IPS DF 4.7 (cell line): ENCODE data around the gene SLC12A5.

ENCODE experiments used
- DNase-seq: peaks from one replicate; pipeline ENCODE4 v3.0.0-alpha.2; 2013; ENCODE audit warnings: low spot score; ENCODE audit errors: extremely low read depth

Gene SLC12A5

DNA sequence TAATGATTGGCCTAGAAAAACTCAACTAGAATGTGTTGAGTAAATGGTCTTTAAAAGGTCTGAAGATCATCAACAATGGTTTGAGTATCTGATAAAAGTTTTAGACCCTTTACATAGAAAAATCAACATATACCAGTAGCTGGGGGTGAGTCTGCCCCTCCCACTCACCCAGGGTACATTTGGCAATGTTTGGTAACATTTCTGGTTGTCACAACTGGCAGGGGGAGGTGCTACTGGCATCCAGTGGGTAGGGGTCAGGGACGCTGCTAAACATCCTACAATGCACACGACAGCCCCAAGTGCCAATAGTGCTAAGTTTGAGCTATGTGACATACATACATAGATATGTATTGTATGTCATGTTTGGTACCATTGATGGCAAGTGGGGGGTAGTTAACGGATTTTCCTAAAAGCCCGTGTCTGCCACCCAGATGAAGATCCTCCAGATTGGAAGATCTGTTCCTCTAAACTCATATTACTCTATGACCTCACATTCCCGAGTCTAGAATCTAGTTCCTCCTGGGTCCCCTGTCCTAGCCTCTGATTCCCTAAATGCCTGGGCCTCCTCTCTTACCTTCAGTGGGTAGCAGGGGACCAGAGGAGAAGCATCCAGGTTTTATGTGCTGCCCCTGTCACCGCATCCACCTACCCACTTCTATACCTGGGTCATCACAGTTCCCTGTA is 22.9 kb upstream of the SLC12A5 start:
- DNase-seq = no peak

DNA sequence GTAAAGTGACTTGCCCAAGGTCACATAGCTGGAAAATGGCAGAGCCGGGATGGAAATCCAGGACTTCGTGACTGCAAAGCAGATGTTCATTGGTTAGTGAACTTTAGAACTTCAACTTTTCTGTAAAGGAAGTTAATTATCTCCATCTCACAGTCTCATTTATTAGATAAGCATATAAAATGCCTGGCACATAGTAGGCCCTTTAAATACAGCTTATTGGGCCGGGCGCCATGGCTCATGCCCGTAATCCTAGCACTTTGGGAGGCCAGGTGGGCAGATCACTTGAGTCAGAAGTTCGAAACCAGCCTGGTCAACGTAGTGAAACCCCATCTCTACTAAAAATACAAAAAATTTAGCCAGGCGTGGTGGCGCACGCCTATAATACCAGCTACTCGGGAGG is 22.1 kb upstream of the SLC12A5 start:
- DNase-seq = no peak

DNA sequence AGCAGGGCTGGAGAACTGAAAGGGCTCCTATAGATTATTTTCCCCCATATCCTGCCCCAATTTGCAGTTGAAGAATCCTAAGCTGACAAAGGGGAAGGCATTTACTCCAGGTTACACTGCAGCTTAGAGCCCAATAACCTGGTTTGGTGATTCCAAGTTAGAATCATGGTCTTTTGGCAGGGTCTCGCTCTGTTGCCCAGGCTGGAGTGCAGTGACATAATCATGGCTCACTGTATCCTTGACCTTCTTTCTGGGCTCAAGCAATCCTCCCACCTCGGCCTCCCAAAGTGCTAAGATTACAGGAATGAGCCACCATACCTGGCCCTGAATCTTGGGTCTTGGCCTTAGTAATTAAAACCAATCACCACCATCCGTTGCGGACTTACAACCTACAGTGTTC is 21.3 kb upstream of the SLC12A5 start:
- DNase-seq = no peak

DNA sequence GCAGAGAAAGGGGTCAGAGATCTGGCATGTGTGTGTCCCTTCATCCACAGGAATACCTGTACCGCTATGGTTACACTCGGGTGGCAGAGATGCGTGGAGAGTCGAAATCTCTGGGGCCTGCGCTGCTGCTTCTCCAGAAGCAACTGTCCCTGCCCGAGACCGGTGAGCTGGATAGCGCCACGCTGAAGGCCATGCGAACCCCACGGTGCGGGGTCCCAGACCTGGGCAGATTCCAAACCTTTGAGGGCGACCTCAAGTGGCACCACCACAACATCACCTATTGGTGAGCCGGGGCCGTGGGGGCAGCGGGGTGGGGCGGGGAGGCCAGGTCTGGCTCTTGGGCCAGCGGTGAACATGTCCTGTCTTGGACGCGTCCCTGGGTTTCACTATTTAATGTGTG is 19.2 kb upstream of the SLC12A5 start:
- no peak for DNase-seq

DNA sequence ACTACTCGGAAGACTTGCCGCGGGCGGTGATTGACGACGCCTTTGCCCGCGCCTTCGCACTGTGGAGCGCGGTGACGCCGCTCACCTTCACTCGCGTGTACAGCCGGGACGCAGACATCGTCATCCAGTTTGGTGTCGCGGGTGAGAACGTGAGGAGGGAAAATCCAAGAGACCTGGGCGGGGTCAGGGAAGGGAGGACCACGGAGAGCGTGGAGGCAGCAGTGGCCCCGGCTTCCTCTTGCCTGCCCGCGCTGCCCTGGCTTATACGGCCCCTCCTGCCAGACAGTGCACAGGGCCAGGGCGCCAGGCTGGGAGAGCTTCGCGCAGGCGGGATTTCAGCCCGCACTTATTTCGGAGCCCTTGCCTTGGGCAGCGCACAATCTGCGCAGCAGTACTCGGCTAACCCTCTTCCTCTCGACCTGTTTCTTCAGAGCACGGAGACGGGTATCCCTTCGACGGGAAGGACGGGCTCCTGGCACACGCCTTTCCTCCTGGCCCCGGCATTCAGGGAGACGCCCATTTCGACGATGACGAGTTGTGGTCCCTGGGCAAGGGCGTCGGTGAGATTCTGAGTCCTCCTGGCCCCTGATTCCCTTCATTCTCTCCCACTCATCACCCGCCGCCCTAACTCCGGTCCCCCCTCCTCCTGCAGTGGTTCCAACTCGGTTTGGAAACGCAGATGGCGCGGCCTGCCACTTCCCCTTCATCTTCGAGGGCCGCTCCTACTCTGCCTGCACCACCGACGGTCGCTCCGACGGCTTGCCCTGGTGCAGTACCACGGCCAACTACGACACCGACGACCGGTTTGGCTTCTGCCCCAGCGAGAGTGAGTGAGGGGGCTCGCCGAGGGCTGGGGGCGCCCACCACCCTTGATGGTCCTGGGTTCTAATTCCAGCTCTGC is 18.3 kb upstream of the SLC12A5 start:
- DNase-seq = no peak

DNA sequence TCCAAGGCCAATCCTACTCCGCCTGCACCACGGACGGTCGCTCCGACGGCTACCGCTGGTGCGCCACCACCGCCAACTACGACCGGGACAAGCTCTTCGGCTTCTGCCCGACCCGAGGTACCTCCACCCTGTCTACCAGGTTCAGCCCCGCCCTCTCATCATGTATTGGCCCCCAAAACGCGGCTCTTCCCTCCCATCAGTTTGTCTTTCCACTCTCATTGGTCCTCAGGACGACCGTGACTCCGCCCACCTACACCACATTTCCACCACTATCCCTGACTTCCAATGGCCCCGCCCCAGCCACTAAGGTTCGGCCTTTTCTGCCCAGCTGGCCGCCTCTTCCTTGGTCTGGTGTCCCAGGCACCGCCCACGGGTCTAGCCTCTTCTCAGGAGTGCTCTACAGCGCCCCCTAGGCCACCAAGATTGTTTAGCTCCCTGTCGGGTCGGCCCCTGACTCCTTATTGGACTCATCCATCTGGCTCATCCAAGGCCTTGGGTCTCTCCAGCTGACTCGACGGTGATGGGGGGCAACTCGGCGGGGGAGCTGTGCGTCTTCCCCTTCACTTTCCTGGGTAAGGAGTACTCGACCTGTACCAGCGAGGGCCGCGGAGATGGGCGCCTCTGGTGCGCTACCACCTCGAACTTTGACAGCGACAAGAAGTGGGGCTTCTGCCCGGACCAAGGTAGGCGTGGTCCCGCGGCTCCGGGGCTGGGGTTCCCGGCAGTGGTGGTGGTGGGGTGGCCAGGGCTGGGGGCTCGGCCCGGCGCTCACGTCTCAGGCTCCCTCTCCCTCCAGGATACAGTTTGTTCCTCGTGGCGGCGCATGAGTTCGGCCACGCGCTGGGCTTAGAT is 17.2 kb upstream of the SLC12A5 start:
- peak; percentile 83 for DNase-seq

DNA sequence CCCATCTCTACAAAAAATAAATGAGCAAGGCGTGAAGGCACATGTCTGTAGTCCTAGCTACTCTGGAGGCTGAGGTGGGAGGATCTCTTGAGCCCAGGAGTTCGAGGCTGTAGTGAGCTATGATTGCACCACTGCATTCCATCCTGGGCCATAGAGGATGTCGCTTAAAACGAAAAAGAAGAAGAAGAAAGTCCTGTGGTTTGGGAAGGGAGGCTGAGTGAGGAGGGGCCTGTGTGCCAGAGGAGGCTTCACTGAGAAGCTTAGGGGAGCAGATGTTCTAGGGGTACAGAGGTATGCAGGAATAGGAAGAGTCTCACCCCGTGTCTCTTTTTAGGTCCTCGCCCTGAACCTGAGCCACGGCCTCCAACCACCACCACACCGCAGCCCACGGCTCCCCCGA is 16.1 kb upstream of the SLC12A5 start:
- no peak for DNase-seq

DNA sequence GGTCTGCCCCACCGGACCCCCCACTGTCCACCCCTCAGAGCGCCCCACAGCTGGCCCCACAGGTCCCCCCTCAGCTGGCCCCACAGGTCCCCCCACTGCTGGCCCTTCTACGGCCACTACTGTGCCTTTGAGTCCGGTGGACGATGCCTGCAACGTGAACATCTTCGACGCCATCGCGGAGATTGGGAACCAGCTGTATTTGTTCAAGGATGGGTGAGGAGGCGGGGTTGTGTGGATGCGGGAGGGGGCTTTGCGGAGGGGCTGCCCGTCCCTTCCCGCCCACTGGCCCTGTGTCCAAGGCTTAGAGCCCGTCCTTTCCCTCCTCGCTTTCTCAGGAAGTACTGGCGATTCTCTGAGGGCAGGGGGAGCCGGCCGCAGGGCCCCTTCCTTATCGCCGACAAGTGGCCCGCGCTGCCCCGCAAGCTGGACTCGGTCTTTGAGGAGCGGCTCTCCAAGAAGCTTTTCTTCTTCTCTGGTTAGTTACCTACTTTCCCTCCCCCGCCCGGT is 15.6 kb upstream of the SLC12A5 start:
- DNase-seq = no peak

DNA sequence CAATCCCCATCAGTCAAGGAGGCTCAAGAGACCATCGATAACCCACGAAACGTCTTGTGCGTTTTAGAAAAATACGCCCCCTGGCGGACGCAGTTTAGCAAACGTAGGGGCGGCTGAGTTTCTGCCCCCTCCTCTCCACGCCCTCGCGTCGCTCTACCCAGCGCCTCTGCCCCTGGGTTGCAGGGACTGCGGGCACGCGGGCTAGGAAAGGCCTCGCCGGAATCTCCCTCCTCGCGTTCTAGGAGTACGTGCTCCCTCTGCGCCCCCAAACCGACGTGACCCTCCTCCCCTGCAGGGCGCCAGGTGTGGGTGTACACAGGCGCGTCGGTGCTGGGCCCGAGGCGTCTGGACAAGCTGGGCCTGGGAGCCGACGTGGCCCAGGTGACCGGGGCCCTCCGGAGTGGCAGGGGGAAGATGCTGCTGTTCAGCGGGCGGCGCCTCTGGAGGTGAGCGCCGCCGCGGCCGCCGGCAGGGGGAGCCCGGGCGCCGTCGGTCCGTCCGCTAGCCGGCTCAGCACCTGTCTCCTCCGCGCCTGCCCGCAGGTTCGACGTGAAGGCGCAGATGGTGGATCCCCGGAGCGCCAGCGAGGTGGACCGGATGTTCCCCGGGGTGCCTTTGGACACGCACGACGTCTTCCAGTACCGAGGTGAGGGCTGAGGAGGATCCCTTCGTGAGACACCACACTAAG is 15.0 kb upstream of the SLC12A5 start:
- no peak for DNase-seq

DNA sequence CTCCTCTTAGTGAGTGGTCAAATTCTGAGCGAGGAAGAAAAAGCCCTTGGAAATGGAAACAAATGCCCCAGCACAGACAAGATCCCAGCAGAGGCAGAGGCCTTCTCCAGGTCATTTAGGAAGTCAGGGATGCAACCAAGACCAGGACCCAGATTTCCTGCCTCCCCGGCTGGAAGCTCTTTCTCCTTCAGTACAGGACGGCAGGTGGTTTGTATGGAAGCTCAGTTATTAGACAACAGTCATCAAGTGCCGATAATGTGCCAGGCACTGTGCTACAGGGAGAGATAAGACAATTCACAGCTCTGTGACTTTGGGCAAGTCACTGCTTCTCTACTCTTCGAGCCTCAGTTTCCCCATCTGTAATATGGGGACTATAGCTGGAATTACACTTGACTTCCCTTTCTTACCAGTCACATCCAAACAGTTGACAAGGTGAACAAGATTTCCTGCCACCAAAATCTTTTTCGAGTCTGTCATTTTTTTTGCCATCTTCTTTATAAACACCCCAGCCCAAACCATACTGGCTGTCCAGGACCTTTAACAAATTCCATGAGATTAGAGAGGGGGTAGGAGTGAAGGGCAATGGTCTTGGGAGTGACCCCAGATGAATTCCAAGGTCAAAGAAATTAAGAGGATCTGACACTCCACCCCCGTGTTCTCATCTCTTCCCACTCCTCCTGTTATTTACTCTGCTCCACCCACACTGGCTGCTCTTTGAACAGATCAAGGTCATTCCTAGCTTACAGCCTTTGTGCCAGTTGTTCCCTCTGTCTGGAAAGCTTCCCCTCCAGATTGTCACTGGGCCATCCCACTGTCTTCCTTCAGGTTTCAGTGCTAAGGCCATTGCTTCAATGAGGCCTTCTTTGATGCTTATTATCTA is 14.3 kb upstream of the SLC12A5 start:
- DNase-seq = no peak

DNA sequence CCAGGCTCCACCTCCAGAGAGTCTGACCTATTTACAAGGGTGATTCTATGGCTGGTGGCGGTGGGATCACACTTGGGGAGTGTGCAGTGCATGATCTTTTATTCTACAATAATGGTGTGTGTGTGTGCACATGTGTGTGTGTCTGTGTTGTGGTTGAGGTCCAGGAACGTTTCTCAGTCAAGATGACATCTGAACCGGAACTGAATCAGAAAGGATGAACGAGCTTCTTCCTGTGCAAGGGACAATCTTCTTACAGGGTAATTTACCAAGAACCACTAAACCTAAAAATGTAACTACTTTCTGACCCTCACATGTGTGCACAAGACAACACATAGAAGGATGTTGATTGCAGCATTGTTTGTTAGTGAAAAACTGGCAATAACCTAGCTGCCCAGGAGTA is 11.7 kb upstream of the SLC12A5 start:
- no peak for DNase-seq

DNA sequence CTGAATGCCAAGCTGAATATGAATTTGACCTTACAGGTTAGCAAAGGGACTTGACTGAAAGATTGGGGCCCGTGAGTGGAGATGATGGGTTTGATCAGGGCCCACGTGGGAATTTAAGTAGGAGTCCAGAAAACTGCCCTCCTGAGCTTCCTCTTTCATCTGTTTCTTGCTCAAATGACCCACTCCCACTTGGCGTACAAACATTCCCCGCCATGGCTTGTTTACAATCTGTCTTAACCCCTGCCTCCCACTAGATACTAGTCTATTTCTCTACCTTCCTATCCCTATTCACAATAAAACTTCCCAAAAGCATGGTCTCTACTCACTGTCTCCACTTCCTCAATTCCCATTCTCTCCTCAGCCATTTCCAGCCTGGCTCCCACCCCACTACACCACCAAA is 10.9 kb upstream of the SLC12A5 start:
- no peak for DNase-seq

DNA sequence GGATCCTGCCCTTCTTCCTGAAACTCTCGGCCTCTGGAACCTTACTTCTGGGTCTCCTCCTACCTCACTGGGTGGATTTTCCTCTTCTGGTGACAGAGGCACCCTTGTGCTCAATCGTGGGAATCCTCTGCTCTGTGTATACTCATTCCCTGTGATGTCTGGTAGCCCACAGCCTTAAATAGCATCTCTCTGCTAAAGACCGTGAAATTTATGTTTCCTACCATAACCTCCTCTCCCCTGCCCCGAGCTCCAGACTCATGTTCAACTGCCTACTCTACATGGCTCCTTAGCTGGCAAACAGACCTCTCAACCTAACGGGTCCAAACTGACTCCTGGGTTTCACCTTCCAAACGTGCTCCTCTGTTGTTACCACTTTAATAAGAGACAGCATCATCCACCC is 10.4 kb upstream of the SLC12A5 start:
- DNase-seq = no peak

DNA sequence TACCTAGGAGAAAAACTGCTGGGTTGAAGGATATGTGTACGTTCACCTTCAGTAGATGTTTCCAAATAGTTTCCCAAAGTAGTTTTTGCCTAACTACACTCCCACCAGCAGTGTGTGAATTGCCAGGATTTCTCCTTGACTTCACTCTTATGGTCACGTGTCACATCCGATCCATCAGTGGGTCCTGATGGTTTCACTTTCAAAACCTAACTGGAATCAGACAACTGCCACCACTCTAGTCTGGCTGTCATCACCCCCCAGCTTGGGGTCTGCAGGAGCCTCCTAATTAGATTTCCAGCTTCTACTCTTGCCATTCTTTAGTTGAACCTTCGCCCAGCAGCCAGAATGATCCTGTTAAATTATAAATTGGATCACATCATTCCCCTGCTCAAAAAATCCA is 8.5 kb upstream of the SLC12A5 start:
- DNase-seq = no peak

DNA sequence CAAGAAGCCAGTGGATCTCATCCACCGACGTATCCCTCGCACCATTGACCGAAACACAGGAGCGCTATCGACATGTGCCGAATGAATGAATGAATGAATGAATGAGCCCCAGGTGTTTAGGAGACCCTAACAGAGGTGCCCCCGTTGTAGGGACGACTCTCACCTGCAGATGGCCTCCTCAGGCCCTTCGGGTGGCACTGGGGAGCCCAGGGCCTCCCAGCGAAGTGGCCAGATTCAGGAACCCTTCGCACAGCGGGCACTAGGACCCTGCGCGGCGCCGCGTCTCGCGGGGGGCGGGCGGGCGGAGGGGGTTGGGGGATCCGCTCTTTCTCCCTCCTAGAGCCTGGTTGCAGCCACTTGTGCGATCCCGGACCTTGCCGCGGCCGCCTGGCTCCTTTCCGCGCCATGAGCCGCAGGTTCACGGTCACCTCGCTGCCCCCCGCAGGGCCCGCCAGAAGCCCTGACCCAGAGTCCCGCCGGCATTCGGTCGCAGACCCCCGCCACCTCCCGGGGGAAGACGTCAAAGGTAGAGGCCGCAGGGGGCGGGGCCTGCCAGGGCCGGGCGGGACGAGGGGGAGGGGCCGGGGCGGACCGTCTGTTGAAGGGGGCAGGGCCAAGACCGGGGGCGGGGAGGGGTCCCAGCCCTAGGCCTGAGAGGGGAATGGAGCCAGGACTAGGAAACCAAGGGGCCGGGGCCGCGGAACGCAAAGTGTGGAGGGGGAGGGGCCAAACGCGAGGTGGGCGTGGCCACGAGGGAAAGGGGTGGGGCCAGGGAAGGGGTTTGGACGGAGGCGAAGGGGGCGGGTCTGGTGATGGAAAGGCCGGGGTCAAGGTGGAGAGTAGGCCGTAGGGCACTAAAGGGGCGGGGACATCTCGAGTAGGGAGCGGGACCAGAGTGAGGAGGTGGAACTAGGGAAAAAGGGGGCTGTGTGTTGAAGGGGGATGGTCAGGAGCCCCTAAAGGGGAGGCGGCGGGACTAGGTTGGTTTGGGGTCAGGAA is 7.4 kb upstream of the SLC12A5 start:
- DNase-seq = no peak

DNA sequence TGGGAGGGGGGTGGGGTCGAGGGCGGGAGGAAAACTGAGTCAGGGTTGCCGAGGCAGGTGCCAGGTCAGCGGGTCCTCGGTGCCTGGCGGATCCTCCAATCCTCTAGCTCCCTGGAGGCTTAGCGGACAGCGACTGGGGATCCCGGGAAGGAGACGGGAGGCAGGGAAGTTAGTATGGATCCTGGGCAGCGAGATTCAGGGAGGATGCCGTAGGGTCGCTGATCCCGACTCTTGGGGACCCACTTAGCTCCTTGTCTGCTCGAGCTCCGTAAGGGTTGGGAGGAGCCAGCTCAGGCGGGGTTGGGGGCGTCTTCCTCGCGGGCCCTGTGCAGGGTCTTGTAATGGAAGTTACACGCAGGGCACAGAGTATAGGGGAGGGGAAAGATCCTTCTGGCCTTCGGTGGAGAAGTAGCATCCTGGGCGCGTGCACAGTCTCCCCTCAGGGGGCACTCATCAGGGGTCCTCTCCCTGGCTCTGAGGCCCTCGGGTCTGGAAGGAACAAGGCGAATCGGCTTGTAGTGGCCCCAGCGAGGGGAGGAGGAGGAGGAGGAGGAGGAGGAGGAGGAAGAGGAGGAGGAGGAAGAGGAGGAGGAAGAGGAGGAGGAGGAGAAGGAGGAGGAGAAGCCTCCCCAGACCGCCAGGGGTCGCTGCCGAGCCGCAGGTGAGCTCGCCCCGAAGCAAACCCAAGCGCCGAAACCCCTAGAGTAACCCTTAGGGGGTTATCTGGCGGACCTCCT is 6.4 kb upstream of the SLC12A5 start:
- DNase-seq = no peak

DNA sequence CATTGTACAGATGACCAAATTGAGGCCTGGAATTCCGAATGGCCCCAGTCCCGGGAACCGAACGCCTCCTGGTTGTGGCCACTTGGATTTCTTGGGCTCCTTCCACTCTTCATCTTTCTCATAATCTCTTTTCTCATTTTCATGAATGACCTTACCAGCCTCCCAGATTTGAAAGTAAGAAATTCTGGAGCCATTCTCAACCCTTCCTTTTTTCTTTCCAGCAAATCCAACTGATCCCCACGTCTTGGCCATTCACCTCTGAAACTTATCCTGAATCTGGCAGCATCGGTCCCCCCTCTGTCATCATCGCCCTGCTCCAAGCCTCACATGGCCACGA is 5.9 kb upstream of the SLC12A5 start:
- DNase-seq = no peak

DNA sequence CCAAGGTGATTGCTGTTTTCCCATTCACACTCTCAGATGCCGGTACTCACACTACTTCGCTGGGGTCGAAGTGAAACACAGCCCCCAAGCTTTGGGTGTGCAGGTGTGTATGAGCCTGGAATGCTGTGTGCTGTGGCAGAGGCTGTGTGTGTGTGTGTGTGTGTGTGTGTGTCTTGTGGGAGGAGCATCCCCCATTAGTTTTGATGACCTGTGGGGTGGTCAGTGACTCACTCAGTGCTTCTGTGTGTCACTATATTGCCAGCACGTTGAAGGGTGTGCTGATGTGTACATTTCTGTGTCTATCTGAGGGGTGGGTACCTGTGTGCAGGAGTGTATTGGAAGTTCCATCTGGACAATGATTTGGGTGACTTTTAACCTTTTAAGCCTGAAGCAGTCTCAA is 5.0 kb upstream of the SLC12A5 start:
- DNase-seq = no peak
